Mammary epithelial cell (primary cell): ENCODE measurements around the gene DSCAM.

Source experiments
- EZH2 ChIP-seq: IDR thresholded peaks from 2 replicates; pipeline ENCODE4 v1.6.1; 2012; ENCODE audit warnings: low read length, inconsistent platforms, borderline replicate concordance
- TF ChIP-seq, protein P1 (sequence below), 2 donors: IDR thresholded peaks in 1 of 2; conservative IDR thresholded peaks in 1 of 2; 2 replicates each; pipeline ENCODE4 v1.5.1; 2011 to 2012; ENCODE audit warnings: inconsistent platforms in 2 of 2, low read length in 2 of 2, mild to moderate bottlenecking in 2 of 2, control low read depth in 1 of 2, low read depth in 1 of 2; ENCODE audit not compliant: insufficient read depth in 1 of 2; ENCODE audit errors: extremely low read depth in 1 of 2

DNA sequence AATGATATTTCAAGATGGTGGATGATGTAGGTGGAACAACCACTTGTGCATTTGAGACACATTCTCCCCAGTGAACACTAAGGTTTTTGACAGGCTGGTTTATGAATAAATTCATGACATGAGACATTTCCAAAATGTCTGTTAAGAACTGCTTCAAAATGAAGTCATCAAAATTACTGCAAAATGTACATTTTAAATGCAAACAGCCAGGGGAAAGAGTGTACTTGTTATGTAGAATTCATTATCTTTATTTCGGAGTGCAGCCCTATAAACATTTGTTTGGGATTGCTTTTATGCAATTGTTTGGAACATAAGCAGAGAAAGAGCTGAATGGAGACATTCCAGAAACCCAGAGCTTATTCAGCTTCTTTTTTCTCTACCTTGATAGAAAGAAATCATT lies 49.5 kb downstream of the DSCAM start:
- no peak for TF ChIP-seq EZH2
- TF ChIP-seq, protein P1, sequence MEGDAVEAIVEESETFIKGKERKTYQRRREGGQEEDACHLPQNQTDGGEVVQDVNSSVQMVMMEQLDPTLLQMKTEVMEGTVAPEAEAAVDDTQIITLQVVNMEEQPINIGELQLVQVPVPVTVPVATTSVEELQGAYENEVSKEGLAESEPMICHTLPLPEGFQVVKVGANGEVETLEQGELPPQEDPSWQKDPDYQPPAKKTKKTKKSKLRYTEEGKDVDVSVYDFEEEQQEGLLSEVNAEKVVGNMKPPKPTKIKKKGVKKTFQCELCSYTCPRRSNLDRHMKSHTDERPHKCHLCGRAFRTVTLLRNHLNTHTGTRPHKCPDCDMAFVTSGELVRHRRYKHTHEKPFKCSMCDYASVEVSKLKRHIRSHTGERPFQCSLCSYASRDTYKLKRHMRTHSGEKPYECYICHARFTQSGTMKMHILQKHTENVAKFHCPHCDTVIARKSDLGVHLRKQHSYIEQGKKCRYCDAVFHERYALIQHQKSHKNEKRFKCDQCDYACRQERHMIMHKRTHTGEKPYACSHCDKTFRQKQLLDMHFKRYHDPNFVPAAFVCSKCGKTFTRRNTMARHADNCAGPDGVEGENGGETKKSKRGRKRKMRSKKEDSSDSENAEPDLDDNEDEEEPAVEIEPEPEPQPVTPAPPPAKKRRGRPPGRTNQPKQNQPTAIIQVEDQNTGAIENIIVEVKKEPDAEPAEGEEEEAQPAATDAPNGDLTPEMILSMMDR (conservative IDR thresholded peaks at IDR 0.05 in 1 of 2, IDR thresholded peaks at IDR 0.05 in 1 of 2; ENCODE audit: extremely low read depth in 1 of 2, insufficient read depth in 1 of 2, low read depth in 1 of 2, low read length in 2 of 2), result no peak
